GM19099 (cell line): ENCODE measurements around the gene SRRM3.

ENCODE experiments used
- POLR2A ChIP-seq: IDR thresholded peaks from 3 replicates; pipeline ENCODE4 v1.6.1; 2011; ENCODE audit warnings: low read depth; ENCODE audit not compliant: insufficient read length; ENCODE audit errors: extremely low read depth

SRRM3 gene

GRCh38 chr7:76223286-76223972, 21.7 kb downstream of the SRRM3 start:
- TF ChIP-seq POLR2A, result no peak

- no peak for TF ChIP-seq POLR2A
Measured at GRCh38 chr7:76224695-76225094, 23.0 kb downstream of the SRRM3 start.

GRCh38 chr7:76225379-76225778, 23.7 kb downstream of the SRRM3 start:
- no peak for TF ChIP-seq POLR2A

DNA sequence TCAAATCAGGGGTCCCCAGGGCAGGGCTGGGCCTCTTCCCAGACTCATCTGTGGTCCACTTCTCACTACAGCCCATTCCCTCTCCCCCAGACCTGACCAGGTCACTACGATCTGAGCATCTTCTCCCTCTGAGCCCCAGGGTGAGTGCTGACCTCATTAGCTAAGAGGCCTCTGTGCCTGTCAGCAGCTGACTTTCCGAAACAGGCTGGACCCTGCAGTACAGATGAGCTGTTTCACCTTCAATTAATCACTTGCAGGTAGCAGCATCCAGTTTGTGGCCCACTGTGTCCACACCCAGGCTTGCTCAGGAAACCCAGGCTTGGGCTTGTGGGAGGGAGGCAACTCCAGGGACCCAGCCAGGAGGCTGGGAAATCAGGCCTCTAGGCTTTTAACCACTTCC, 24.3 kb downstream of the SRRM3 start:
- no peak for TF ChIP-seq POLR2A

DNA sequence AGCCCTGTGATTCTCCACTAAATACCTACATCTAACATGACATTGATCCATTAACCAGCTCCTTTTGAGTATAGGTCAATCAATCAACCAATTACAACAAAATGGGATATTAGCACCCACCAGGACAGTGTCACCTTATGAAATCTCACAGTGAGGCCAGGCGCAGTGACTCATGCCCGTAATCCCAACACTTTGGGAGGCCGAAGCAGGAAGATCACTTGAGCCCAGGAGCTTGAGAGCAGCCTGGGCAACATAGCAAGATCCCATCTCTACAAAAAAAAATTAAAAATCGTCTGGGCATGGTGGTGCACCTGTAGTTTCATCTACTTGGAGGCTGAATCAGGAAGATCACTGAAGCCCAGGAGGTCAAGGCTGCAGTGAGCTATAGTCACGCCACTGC, 28.5 kb downstream of the SRRM3 start:
- TF ChIP-seq POLR2A, result no peak

GRCh38 chr7:76231071-76231470, 29.4 kb downstream of the SRRM3 start:
- TF ChIP-seq POLR2A, result no peak

DNA sequence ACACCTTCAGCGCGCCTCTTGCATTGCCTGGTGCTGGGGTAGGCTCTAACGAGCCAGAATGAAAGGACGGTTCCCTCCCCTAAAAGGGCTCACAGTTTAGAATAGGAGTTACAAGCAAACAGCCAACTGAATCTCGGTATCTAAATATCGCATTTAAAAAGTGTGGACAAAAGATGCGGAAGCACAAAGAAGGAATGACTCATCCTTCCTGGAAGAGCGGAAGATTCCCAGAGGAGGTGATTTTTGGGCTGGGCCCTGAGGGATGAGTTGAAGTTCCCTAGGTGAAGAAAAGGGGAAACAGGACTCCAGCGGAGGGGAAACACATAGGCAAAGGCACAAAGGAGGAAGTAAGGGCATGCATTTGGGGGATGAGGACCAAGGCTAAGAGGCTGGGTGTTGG, 29.9 kb downstream of the SRRM3 start:
- no peak for TF ChIP-seq POLR2A

- no peak for TF ChIP-seq POLR2A
Measured at GRCh38 chr7:76232698-76233097, 31.0 kb downstream of the SRRM3 start.

- no peak for TF ChIP-seq POLR2A
Measured at GRCh38 chr7:76233538-76234281, 32.0 kb downstream of the SRRM3 start.

DNA sequence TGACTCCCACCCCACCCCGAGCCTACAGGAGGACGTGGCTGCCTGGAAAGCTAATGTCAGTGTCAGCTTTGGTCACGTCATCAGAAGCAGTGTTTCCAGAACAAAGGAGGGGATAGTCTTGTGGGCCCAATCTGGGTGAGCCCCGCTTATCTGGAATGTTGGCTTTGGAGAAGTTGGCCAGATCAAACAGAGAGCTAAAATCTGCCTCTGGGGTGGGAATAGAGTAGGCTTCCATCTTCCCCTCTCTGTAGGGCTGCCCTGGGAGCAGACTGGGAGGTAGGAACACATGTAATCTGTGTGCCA, 32.5 kb downstream of the SRRM3 start:
- no peak for TF ChIP-seq POLR2A

DNA sequence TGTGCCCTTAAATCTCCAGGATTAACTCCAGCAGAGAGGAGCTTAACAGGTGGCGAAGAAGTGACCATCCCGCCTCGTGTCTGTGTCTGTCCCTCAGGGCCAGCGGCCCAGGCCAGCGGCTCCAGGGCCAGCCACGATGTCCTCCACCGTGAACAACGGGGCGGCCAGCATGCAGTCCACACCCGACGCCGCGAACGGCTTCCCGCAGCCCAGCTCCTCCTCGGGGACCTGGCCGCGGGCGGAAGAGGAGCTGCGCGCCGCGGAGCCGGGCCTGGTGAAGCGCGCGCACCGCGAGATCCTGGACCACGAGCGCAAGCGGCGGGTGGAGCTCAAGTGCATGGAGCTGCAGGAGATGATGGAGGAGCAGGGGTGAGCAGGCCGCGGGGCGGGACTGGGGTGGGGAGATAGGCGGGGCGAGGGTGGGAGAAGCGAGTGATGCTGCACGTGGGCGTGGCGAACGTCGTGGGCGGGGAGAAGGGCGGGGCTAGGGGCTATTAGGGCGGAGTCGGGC, 33.3 kb downstream of the SRRM3 start:
- no peak for TF ChIP-seq POLR2A

- TF ChIP-seq POLR2A, result no peak
Measured at GRCh38 chr7:76236224-76236623, 34.5 kb downstream of the SRRM3 start.

DNA sequence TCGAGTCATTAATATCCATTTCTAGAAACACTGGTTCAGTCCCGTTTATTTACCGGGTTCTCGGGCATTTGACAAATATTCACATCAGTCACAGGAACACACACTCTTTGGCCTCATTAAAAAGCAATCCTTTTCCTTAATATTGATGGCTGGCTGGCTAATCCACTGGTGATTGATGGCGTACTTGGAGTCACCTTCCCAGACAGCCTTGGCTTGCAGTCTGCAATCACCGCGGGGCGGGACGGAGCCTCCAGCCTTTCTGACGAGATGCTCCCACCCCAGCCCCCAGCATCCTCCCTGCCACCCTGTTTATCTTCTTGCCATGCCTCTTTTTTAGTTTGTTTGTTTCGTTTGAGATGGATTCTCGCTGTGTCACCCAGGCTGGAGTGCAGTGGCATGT, 36.6 kb downstream of the SRRM3 start:
- no peak for TF ChIP-seq POLR2A

GRCh38 chr7:76241141-76241540, 39.4 kb downstream of the SRRM3 start:
- no peak for TF ChIP-seq POLR2A

DNA sequence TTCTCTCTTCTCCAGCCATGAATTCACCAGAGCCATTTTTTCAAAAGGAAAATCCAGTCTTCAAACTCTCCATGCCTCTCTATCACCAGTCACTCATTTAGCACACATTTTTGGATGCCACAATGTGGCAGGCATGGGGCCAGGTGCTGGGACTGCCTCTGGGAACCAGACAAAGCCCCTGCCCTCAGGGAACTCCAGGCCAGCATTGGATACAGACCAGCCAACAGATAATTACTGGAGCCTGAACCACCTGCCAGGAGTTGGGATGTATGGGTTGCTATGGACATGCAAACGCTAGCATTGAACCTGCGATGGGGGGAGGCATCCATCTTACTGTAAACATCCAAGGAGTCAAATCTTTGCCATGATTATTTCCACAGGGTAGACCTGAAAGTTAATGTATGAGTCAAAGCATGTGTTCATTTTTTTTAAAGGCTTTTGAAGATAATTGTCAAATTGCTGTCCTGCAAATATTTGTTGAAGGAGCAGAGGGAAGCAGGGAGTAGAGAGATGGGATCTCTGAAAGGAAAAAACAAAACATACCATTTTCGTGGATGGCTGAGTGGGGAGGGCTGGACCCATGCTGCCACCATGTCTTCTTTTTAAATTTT, 43.2 kb downstream of the SRRM3 start:
- no peak for TF ChIP-seq POLR2A

DNA sequence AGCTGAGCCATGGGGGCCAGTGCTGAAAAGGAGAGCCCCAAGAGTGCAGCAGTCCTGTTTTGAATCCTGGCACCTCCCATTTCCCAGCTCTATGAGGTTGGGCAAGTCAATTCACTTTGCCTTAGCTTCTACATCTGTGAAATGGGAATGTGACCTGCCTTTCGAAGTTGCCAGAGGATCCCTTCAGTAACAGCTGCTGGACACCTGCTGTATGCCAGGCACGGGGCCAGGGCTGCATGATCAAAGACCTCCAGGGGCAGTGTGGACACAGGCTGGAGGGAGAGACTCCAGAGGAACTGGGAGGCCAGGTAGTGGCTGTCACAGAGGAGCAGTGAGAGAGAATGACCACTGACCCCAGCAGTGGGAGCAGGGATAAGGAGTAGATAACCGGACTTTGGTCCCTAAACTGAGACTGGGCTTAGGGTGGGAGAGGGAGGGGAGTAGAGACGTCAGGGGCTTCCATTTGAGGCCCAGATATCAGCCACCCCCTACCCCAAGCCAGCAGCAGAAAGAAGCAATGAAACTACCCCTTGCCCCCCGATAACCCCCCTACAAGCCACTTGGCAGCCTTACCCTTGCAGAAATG, 45.2 kb downstream of the SRRM3 start:
- no peak for TF ChIP-seq POLR2A

- TF ChIP-seq POLR2A, result no peak
Measured at GRCh38 chr7:76247938-76248337, 46.2 kb downstream of the SRRM3 start.

GRCh38 chr7:76252021-76252420, 50.3 kb downstream of the SRRM3 start:
- TF ChIP-seq POLR2A, result no peak
